Right kidney (tissue), 1 donor: ENCODE measurements around the gene HDAC4.

Source experiments
- DNase-seq: peaks from one replicate; pipeline ENCODE4 v3.0.0-alpha.2; 2016

Gene HDAC4

DNA sequence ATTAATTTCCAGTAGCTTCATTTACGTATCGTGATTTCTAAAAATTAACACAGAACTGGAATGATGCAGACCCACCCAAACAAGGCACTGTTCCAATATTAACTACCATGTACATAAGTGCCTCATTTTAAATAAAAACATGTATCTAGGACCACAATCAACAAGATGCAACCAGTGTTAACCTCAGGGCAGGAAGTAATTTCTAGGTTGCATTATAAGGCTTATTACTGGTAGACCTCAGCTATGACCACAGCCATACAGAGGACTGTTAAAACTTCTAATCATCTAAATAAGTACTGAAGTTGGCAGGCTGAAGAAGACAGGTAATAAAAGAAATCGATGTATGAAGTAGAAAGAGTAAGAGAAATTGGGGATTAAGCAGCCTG is 262.9 kb downstream of the HDAC4 start:
- no peak for DNase-seq

- no peak for DNase-seq
These were observed 263.5 kb downstream of the HDAC4 start for GRCh38 chr2:239137165-239137897.

DNA sequence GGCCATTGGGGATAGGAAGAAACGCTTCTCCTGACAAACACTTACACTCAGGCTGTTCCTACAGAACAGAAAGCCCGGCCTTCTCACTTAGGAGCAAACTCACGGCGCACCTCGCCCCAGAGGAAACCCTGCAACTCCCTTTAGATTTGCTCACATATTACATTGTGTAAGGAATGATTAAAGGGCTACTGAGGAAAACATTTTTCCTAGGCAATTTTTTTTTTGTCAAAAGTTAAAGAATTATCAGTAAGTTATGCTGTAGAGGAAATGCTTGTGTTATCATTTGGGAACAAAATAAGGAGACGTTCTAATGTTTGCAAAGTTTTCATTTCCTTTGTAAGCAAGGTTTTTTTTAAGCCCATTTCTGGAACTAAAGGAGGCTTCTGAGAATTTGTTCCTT is 264.1 kb downstream of the HDAC4 start:
- DNase-seq: no peak

GRCh38 chr2:239136203-239136602 is 264.6 kb downstream of the HDAC4 start:
- DNase-seq: no peak

DNA sequence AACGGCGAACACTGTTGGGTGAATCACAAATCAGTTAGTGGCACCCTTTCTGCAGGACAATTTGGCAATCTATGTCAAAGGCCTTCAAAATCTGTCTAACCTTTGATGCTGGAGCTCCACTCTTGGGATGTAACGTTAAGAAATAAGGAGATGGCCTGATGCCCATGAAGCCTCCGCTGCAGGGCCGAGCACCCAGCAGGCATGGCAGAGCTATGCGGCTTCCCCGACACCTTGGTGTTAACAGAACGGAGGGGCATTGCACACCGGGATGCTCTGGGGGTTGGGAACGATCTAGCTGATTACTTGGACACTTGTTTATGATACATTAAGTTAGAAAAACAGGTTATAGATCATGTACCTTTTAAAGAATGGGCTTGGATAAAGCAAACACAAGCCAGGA is 265.3 kb downstream of the HDAC4 start:
- DNase-seq: no peak

GRCh38 chr2:239133945-239134570 is 266.8 kb downstream of the HDAC4 start:
- DNase-seq: no peak

DNA sequence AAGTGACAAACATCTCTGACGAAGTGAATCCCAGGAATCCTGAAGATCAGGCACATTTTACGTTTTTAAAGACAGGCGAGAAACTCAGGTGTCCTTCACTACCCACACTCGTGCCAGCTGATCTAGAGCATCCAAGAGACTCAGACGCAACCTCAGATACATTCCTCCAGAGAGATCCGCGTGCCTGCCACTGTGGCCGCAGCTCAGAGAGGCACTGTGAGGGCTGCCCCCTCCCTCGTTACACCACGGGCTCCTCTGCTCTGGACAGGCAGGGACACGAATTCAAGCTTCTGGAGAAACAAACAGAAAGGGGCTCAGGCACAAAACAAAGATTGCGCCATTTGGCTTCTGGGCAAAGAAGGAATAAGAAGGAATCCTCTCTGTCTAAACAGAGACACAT is 268.0 kb downstream of the HDAC4 start:
- no peak for DNase-seq

- no peak for DNase-seq
These were observed 268.6 kb downstream of the HDAC4 start for GRCh38 chr2:239132156-239132709.

GRCh38 chr2:239131521-239131920 is 269.3 kb downstream of the HDAC4 start:
- DNase-seq: no peak

- no peak for DNase-seq
These were observed 270.0 kb downstream of the HDAC4 start for GRCh38 chr2:239130786-239131325.

GRCh38 chr2:239130041-239130440 is 270.8 kb downstream of the HDAC4 start:
- DNase-seq: no peak

DNA sequence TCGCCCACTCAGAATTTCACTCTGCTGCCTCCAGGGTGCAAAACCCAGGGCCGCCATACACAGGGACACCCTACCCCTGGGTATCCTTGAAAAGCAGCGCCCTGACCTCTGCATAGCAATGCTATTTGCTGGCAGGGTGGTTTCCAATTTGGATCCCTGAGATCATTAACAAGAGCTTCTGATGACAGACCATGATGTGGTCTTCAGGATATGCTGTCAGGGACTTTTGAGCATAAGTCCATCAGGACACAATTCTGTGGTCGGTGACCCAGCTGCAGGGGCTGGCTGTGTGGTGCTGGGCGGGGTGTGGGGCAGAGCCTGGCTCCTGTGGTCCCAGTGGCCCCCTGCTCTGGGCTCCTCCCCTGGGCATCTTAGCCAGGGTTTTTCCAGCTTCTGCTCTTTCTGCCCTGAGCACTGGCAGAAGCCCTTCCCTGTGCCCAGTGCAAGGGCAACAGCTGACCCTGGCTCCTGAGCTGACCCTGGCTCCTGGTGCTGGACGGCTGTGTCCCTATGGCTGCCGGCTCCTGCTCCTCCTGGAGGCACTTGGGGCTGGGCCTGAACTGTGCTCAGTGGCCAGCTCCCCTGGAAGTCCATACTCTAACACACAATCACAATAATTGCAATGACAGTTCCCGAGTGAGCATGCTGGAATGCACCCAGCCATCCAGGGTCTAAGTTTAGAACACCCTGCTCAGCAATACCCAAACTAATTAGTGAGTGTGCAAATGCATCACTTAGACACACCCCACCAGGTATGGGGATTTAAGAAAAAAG is 271.5 kb downstream of the HDAC4 start:
- DNase-seq: no peak

DNA sequence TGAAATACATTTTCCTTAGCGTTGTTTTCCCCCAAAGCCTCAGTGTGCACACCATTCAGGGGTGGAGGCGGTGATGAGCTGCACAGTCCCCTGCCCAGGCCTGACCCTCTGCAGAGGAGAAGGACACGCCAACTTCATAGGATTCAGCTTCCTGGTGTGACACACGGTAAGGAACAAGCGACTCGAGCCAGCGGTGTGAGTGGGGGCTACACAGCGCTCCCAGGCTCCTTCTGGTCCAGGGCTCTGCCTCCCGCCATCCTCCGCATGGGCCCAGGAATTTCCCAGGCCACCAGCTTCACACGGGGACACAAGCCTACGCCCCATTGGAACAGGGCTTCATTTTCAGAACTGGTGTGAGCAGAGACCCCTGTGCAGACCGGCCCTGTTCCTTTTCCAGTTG is 272.1 kb downstream of the HDAC4 start:
- DNase-seq: no peak

GRCh38 chr2:239127513-239127912 is 273.3 kb downstream of the HDAC4 start:
- no peak for DNase-seq

GRCh38 chr2:239125726-239126675 is 274.8 kb downstream of the HDAC4 start:
- no peak for DNase-seq

DNA sequence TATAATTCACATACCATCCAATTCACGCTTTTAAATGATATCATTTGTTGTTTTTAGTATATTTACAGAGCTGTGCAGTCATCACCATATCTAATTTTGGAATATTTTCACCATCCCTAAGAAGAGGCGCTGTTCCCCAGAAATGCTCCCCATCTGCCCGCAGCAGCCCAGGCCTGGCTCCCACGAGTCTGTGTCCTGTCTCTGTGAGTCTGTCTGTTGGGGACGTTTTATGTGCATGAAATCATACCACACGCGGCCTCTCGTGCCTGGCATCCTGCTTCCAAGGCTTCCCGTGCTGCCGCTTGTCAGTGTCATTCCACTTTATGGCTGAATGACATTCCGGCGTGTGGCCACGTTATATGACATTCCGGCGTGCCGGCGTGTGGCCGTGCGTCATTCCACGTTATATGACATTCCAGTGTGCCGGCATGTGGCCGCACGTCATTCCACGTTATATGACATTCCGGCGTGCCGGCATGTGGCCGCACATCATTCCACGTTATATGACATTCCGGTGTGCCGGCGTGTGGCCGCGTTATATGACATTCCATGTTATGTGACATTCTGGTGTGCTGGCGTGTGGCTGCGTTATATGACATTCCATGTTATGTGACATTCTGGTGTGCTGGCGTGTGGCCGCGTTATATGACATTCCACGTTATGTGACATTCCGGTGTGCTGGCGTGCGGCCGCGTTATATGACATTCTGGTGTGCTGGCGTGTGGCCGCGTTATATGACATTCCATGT is 276.5 kb downstream of the HDAC4 start:
- DNase-seq: no peak

GRCh38 chr2:239122421-239123110 is 278.3 kb downstream of the HDAC4 start:
- no peak for DNase-seq

GRCh38 chr2:239121600-239122012 is 279.2 kb downstream of the HDAC4 start:
- no peak for DNase-seq

GRCh38 chr2:239120664-239121063 is 280.2 kb downstream of the HDAC4 start:
- no peak for DNase-seq
